Cardiac fibroblast (primary cell): Measurements from ENCODE around the gene IQCF2.

ENCODE experiments used
- DNase-seq, 2 donors: peaks; one replicate each; pipeline versions ENCODE4 v3.0.0 to v3.0.0-alpha.2; 2010; ENCODE audit warnings: low read depth in 2 of 2
- H3K4me3 ChIP-seq, 2 donors: replicated peaks in 1 of 2; 1 replicate in 1 of 2; 2 replicates in 1 of 2; pipeline ENCODE4 v1.5.1; 2011; ENCODE audit warnings: low read depth in 2 of 2, low read length in 2 of 2, mild to moderate bottlenecking in 2 of 2, moderate library complexity in 1 of 2
- TF ChIP-seq, protein P1 (sequence below): IDR thresholded peaks from one replicate; pipeline ENCODE4 v1.5.1; 2011; ENCODE audit warnings: low read depth, mild to moderate bottlenecking, low read length, inconsistent platforms

Gene IQCF2

GRCh38 chr3:51904034-51904823 lies 42.8 kb downstream of the IQCF2 start:
- no peak for DNase-seq
- H3K4me3 ChIP-seq, result no peak overlapping the region
- TF ChIP-seq, protein P1, sequence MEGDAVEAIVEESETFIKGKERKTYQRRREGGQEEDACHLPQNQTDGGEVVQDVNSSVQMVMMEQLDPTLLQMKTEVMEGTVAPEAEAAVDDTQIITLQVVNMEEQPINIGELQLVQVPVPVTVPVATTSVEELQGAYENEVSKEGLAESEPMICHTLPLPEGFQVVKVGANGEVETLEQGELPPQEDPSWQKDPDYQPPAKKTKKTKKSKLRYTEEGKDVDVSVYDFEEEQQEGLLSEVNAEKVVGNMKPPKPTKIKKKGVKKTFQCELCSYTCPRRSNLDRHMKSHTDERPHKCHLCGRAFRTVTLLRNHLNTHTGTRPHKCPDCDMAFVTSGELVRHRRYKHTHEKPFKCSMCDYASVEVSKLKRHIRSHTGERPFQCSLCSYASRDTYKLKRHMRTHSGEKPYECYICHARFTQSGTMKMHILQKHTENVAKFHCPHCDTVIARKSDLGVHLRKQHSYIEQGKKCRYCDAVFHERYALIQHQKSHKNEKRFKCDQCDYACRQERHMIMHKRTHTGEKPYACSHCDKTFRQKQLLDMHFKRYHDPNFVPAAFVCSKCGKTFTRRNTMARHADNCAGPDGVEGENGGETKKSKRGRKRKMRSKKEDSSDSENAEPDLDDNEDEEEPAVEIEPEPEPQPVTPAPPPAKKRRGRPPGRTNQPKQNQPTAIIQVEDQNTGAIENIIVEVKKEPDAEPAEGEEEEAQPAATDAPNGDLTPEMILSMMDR, result no peak

DNA sequence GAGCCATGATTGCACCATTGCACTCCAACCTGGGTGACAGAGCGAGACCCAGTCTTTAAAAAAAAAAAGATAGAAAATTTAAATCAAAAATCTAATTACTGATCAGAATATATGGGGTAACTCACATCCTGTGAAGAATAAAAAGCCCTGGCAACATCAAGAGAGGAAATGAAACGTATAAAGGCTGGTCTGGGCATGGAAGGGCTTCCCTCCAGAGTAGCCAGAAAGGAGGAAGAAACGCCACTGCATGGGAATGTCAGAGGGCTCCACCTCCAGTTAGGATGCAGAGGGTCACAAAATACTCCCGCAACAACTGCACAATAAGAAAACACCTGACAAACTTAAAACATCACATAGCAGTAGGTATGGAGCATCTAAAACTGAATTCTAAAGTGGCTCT lies 46.6 kb downstream of the IQCF2 start:
- no peak overlapping the region for H3K4me3 ChIP-seq
- DNase-seq, result no peak
- TF ChIP-seq, protein P1, result no peak
